SH-SY5Y (cell line): ENCODE measurements around the gene NFASC.

Experiments
- GATA2 ChIP-seq: IDR thresholded peaks from 2 replicates; pipeline ENCODE4 v1.6.1; 2011; ENCODE audit warnings: mild to moderate bottlenecking, low read depth, low read length
- GATA3 ChIP-seq: IDR thresholded peaks from 2 replicates; pipeline ENCODE4 v1.6.1; 2011; ENCODE audit warnings: low read depth, mild to moderate bottlenecking, low read length, moderate library complexity

GRCh38 chr1:205067031-205067430 lies 196.4 kb downstream of the NFASC start:
- no peak for TF ChIP-seq GATA2
- TF ChIP-seq GATA3, result no peak
